Stimulated activated CD8-positive, alpha-beta memory T cell treated with anti-CD3 and anti-CD28 coated beads, Interleukin-12 subunit alpha, Interleukin-12 subunit beta, amount 100 ng/mL, for 24 hours (primary cell): ENCODE results near the gene AOPEP.
"Not testable (repeated sequence)": the region's sequence is repeated elsewhere in the genome, so short reads cannot be mapped to it uniquely, and the experiment has no call there.

Experiments
- DNase-seq: peaks from one replicate; pipeline ENCODE4 v3.0.0-alpha.2; 2020; ENCODE audit errors: extremely low read depth

AOPEP gene

GRCh38 chr9:94869415-94869843 lies 142.9 kb downstream of the AOPEP start:
- DNase-seq = no peak

- DNase-seq = no peak
These were observed 143.9 kb downstream of the AOPEP start for GRCh38 chr9:94870465-94870792.

GRCh38 chr9:94870793-94871558 lies 144.5 kb downstream of the AOPEP start:
- DNase-seq = no peak

- no peak for DNase-seq
These were observed 145.8 kb downstream of the AOPEP start for GRCh38 chr9:94872083-94872833.

GRCh38 chr9:94872891-94873511 lies 146.5 kb downstream of the AOPEP start:
- DNase-seq = no peak

- no peak for DNase-seq
These were observed 147.8 kb downstream of the AOPEP start for GRCh38 chr9:94874316-94874715.

GRCh38 chr9:94875300-94876020 lies 149.0 kb downstream of the AOPEP start:
- DNase-seq = no peak

GRCh38 chr9:94878804-94879203 lies 152.3 kb downstream of the AOPEP start:
- DNase-seq = not testable (repeated sequence)

- DNase-seq = no peak
These were observed 152.7 kb downstream of the AOPEP start for GRCh38 chr9:94879230-94879629.

- no peak for DNase-seq
These were observed 154.5 kb downstream of the AOPEP start for GRCh38 chr9:94881023-94881422.

- no peak for DNase-seq
These were observed 155.0 kb downstream of the AOPEP start for GRCh38 chr9:94881454-94881853.

GRCh38 chr9:94881940-94882339 lies 155.4 kb downstream of the AOPEP start:
- no peak for DNase-seq

- no peak for DNase-seq
These were observed 156.6 kb downstream of the AOPEP start for GRCh38 chr9:94882966-94883641.

- no peak for DNase-seq
These were observed 159.5 kb downstream of the AOPEP start for GRCh38 chr9:94885854-94886447.

- no peak for DNase-seq
These were observed 161.2 kb downstream of the AOPEP start for GRCh38 chr9:94887721-94888120.

GRCh38 chr9:94888775-94889174 lies 162.3 kb downstream of the AOPEP start:
- DNase-seq = no peak

GRCh38 chr9:94889628-94890027 lies 163.1 kb downstream of the AOPEP start:
- DNase-seq = no peak

GRCh38 chr9:94891183-94891582 lies 164.7 kb downstream of the AOPEP start:
- no peak for DNase-seq

GRCh38 chr9:94892675-94893074 lies 166.2 kb downstream of the AOPEP start:
- DNase-seq = no peak

GRCh38 chr9:94894094-94894699 lies 167.7 kb downstream of the AOPEP start:
- DNase-seq = no peak

GRCh38 chr9:94895668-94896067 lies 169.2 kb downstream of the AOPEP start:
- no peak for DNase-seq
